ENCODE data around the gene TULP4.
"Not testable (repeated sequence)": the region's sequence is repeated elsewhere in the genome, so short reads cannot be mapped to it uniquely, and the experiment has no call there.

The TULP4 gene

GRCh38 chr6:158539413-158539812 lies 227.1 kb downstream of the TULP4 start:
- no peak for DNase-seq

GRCh38 chr6:158539881-158540280 lies 227.6 kb downstream of the TULP4 start:
- no peak for DNase-seq

DNA sequence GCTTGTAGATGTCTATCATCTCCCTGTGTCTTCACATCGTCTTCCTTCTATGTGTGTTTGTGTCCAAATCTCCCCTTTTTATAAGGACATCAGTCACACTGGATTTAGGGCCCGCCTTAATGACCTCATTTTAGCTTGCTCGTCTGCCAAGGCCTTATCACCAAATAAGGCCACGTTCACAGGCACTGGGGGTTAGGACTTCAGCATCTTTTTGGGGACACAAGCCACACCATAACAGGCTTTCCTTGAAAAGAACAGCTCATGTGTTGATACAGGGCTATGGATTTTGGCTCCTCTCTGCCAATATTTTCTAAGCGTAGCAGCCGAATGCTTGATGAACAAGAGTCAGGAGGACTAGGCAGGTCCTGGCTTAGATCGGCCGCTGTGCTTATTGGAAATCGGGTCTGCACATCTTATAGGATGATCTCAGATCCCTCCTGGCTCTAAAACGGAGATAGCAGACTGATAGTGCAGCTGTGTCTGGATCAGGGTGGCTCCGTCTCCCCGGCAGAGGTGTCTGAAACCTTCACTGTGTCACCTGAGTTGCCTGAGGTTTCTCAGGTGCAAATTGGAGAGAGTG lies 231.4 kb downstream of the TULP4 start:
- DNase-seq = no peak

DNA sequence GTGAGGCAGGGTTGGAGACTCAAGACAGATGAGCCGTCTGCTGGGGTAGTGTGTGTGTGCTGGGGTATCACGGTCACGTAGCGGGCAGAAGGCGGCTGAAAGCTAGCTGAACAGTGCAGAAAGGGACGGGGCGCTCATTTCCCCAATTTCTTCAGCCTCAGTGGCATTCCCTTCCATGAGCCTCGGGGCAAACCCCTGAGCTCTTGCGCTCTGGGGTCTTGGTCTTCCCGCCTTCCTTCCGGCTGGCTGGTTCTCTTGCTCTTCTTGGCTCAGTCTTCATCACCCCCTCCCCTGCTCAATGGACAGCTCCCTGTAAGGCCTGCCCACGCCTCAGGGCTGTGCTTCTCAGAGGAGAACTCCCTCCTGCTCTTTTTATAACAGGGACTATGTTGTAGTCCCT lies 232.2 kb downstream of the TULP4 start:
- no peak for DNase-seq

DNA sequence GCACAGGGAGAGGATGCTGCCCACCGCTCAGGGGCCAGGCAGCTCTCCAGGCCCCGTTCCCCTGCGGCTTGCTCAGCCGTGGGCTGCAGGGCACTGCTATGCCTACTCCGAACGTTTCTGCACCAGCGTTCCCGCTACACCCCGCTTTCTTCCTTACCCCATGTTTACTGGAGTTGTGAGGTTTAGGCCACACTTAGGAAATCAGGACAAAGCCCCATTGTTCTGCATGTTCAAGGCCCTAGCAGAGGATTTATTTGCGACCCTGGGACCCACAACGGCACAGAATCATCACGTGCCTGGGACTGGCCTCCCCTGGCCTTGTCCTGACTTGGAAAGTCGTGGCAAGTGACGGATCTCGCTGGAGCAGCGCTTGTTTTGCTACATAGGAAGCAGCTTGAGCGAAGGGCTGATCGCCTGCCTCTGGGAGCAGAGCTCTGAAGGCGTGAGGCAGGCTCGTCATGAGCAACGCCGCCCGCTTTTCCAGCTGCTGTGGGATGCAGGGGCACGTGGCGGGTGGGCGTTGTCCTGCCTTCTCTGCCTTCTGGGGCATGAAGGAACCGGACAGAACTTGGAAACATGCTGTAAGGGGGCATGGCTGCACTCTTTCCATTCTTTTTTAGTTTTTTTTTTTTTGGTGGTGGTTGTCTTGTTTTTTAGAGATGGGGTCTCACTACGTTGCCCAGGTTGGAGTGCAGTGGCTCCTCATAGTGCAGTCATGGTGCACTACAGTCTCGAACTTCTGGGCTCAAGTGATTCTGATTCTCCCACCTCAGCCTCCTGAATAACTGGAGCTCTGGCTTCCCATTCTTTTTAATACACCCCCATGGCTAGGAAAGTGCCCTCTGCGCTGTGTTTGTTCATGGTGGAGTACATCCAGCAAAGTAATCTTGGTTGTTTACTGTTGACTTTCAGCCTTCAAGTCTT lies 233.0 kb downstream of the TULP4 start:
- no peak for DNase-seq

GRCh38 chr6:158548418-158549161 lies 236.3 kb downstream of the TULP4 start:
- no peak for DNase-seq

DNA sequence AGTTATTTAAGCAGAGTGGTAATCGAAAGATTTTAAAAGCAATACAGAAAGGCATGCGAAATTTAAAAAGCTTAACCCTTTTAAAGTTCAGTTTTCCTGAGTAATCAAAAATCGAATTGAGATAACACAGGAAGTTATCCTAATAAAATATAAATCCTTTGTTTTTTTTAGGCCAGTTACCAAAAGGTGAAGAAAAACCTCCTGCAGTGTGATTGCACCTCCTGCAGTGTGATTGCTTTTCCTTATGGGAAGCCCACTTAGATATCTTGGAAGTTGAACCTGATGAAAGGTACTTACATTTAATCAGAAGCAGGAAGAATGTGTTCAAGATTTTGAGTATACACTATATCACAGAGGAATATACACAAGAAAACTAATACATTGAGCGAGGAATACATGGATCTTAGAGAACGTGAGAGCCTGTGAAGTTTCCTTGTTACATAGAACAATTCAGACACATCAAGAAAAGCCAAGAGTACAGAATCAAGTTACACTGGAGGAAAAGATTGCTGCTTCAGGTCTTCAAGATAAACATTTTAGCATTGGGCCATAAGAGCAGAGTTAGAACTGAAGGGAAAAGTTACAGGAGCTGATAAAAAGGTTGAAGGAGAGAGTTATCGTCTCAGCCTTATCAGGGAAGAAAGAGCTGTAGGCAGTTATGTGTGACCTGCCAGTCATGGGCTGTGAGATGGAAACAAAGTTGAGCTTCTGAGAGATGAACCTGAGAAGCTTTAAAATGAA lies 240.0 kb downstream of the TULP4 start:
- DNase-seq = no peak

DNA sequence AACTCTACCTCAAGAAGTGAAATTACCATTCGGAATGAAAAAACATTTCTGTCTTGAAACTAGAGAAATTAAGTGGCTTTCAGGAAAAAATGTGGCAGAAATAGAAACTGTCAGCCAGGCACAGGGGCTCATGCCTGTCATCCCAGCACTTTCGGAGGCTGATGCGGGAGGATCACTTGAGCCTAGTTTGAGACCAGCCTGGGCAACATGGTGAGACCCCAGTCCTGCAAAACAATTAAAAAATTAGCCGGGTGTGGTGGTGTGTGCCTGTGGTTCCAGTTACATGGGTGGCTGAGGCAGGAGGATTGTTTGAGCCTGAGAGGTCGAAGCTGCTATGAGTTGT lies 240.5 kb downstream of the TULP4 start:
- DNase-seq = no peak

- no peak for DNase-seq
Measured at GRCh38 chr6:158554611-158555361, 242.5 kb downstream of the TULP4 start.

GRCh38 chr6:158556113-158556512 lies 243.8 kb downstream of the TULP4 start:
- DNase-seq = no peak

- DNase-seq = not testable (repeated sequence)
Measured at GRCh38 chr6:158557110-158557509, 244.8 kb downstream of the TULP4 start.

DNA sequence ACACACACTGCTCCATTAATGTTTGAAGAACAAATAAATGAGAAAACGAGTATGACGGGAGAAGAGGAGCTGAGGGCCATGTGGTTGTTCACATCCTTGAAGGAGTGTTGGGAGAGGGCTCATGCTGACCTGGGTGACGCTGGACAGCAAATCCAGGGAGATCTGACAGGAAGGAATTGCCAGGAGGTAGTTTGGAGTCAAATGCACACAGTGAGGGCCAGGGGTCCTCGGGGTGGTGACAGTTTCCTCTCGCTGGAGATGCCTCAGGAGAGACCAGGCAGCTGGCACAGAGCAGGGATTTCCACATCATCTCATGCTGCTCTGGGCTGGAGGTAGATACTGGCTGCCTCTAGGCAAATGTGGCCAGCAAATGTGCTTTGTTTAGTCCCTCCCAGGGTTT lies 245.7 kb downstream of the TULP4 start:
- DNase-seq = no peak

GRCh38 chr6:158558415-158559306 lies 246.4 kb downstream of the TULP4 start:
- no peak for DNase-seq

GRCh38 chr6:158559338-158559894 lies 247.2 kb downstream of the TULP4 start:
- no peak for DNase-seq

- DNase-seq = peak; percentile 25
Measured at GRCh38 chr6:158559895-158560835, 247.9 kb downstream of the TULP4 start, which contains the start of gene TMEM181. Gene TMEM181 (plus strand): TSS chr6:158560091. CDS start chr6:158560225, 134 bp downstream.

- DNase-seq = no peak
Measured at GRCh38 chr6:158560836-158561320, 248.6 kb downstream of the TULP4 start.

All from GOT3 (cell line).